Measurements from ENCODE around the gene GSTM1.
A peak's percentile ranks its signal among the peaks of the same experiment; 100 is the strongest.

The GSTM1 gene
- 0 to 8.4 (median 0.71) reads per million in 4 donors for total RNA-seq

- DNase-seq: peak in 1 of 5 donors; percentile 60
Measured at GRCh38 chr1:109687641-109688499, at the start of gene GSTM1. Gene GSTM1 (plus strand): TSS chr1:109687817. CDS start chr1:109687874, 57 bp downstream.

- DNase-seq: no peak
Measured at GRCh38 chr1:109639063-109639840, 48.4 kb upstream of the GSTM1 start.

GRCh38 chr1:109639841-109640184 is 47.8 kb upstream of the GSTM1 start:
- no peak for DNase-seq

GRCh38 chr1:109640285-109640865 is 47.2 kb upstream of the GSTM1 start:
- DNase-seq: peak; percentile 68 to 89 (median 73)

GRCh38 chr1:109641078-109641740 is 46.4 kb upstream of the GSTM1 start:
- no peak for DNase-seq

- DNase-seq: no peak
Measured at GRCh38 chr1:109641861-109642260, 45.8 kb upstream of the GSTM1 start.

- no peak for DNase-seq
Measured at GRCh38 chr1:109642626-109643025, 45.0 kb upstream of the GSTM1 start.

- DNase-seq: peak; percentile 63 to 82 (median 70)
Measured at GRCh38 chr1:109643385-109644230, 44.0 kb upstream of the GSTM1 start.

- DNase-seq: no peak
Measured at GRCh38 chr1:109644670-109645069, 42.9 kb upstream of the GSTM1 start.

GRCh38 chr1:109649491-109649914 is 38.1 kb upstream of the GSTM1 start:
- DNase-seq: no peak

- no peak for DNase-seq
Measured at GRCh38 chr1:109650609-109651008, 37.0 kb upstream of the GSTM1 start.

- DNase-seq: no peak
Measured at GRCh38 chr1:109652402-109652801, 35.2 kb upstream of the GSTM1 start.

- DNase-seq: no peak
Measured at GRCh38 chr1:109653306-109653705, 34.3 kb upstream of the GSTM1 start.

- no peak for DNase-seq
Measured at GRCh38 chr1:109654519-109654918, 33.1 kb upstream of the GSTM1 start.

- DNase-seq: peak; percentile 29 to 54 (median 48)
Measured at GRCh38 chr1:109655615-109656519, 31.8 kb upstream of the GSTM1 start, which contains the start of gene GSTM4. Gene GSTM4 (plus strand): TSS chr1:109656099. CDS start chr1:109656390, 291 bp downstream.

GRCh38 chr1:109657395-109657794 is 30.2 kb upstream of the GSTM1 start:
- DNase-seq: no peak

GRCh38 chr1:109657970-109658369 is 29.6 kb upstream of the GSTM1 start:
- no peak for DNase-seq

- no peak for DNase-seq
Measured at GRCh38 chr1:109658533-109659042, 29.0 kb upstream of the GSTM1 start.

GRCh38 chr1:109659145-109659544 is 28.5 kb upstream of the GSTM1 start:
- DNase-seq: no peak

GRCh38 chr1:109659997-109660690 is 27.5 kb upstream of the GSTM1 start:
- no peak for DNase-seq
